HepG2 (cell line): ENCODE results near the gene JHY. TPM values are rescaled to one million over a fixed set of nuclear protein-coding genes. Genes with fewer than 3 reads are reported as not detected.

Source experiments
- ATAC-seq: fragments of 200-7000 bp; cut with Tn5 transposase; 3 replicates; pipeline ENCODE4 v1.9.1; 2020; ENCODE audit warnings: mild to moderate bottlenecking, moderate library complexity
- BruUV-seq: library from RNA; stranded (reverse); fragments of 400-500 nt; replicated peaks from 2 replicates; lab custom pipeline; 2021; lab: Mats Ljungman, UMichigan
- CTCF ChIA-PET: fragments of 300-600 bp; formaldehyde crosslinking; extraction: SDS; loops from one replicate; lab custom pipeline; 2021; ENCODE audit warnings: low total read pairs, inconsistent platforms, low intra/inter-chr PET ratio; lab: Yijun Ruan, JAX
- POLR2A ChIA-PET: fragments of 350-600 bp; sonication (Branson Sonifier 250); formaldehyde crosslinking; loops from one replicate; lab custom pipeline; 2020; ENCODE audit warnings: antibody characterized with exemption, inconsistent platforms; lab: Yijun Ruan, JAX
- DNase-seq: peaks from one replicate; pipeline ENCODE4 v3.0.0-alpha.2; 2015; ENCODE audit warnings: low spot score
- FAIRE-seq: peaks from 3 replicates; lab custom pipeline; 2011; peaks lifted over from hg19 to GRCh38; lab: Jason Lieb, UNC
- H2AFZ ChIP-seq: one replicate; pipeline ENCODE4 v1.6.1; 2011; ENCODE audit warnings: low read length, inconsistent platforms
- H3K27ac ChIP-seq: fragments of 300-600 bp; 3 replicates; pipeline ENCODE4 v1.8.0; 2011; ENCODE audit warnings: mixed run types, mild to moderate bottlenecking, mixed read lengths, low read length, inconsistent platforms; ENCODE audit not compliant: insufficient read depth; ENCODE audit errors: extremely low read length
- H3K27me3 ChIP-seq, 2 experiments: fragments of 200-600 bp in 1 of 2; 2 replicates in 1 of 2; 3 replicates in 1 of 2; pipeline versions ENCODE4 v1.6.0 to v1.8.0; 2011; ENCODE audit warnings: low read length in 2 of 2, mild to moderate bottlenecking in 2 of 2, moderate library complexity in 2 of 2, inconsistent platforms in 1 of 2; ENCODE audit not compliant: insufficient read depth in 2 of 2, control insufficient read depth in 1 of 2
- H3K36me3 ChIP-seq, 2 experiments: fragments of 200-600 bp in 1 of 2; replicated peaks in 1 of 2; 2 replicates in 1 of 2; 3 replicates in 1 of 2; pipeline versions ENCODE4 v1.5.1 to v1.8.0; 2011; ENCODE audit warnings: low read length in 2 of 2, inconsistent platforms in 1 of 2; ENCODE audit not compliant: insufficient read depth in 2 of 2, control insufficient read depth in 1 of 2
- H3K4me1 ChIP-seq: 2 replicates; pipeline ENCODE4 v1.5.1; 2012; ENCODE audit warnings: low read length, inconsistent platforms; ENCODE audit not compliant: insufficient read depth
- H3K4me2 ChIP-seq: 2 replicates; pipeline ENCODE4 v1.6.0; 2011; ENCODE audit warnings: low read depth, low read length, inconsistent platforms
- H3K4me3 ChIP-seq, 3 experiments: fragments of 200-600 bp in 1 of 3; sonication (generic), shearing (Covaris generic) in 1 of 3; replicated peaks in 1 of 3; 2 replicates each; pipeline ENCODE4 v1.5.1; 2011 to 2016; ENCODE audit warnings: low read length in 3 of 3, inconsistent platforms in 2 of 3, low read depth in 2 of 3, mild to moderate bottlenecking in 2 of 3, control low read depth in 1 of 3, mixed read lengths in 1 of 3; ENCODE audit not compliant: insufficient read depth in 1 of 3
- H3K79me2 ChIP-seq: one replicate; pipeline ENCODE4 v1.6.1; 2011; ENCODE audit warnings: low read length, inconsistent platforms; ENCODE audit not compliant: insufficient read depth
- H3K9ac ChIP-seq: 2 replicates; pipeline ENCODE4 v1.6.0; 2011; ENCODE audit warnings: mild to moderate bottlenecking, low read depth, low read length, inconsistent platforms; ENCODE audit not compliant: insufficient read depth
- H3K9me3 ChIP-seq: 2 replicates; pipeline ENCODE4 v1.5.1; 2012; ENCODE audit warnings: mild to moderate bottlenecking, low read length
- H4K20me1 ChIP-seq: 2 replicates; pipeline ENCODE4 v1.6.0; 2011; ENCODE audit warnings: inconsistent platforms, mild to moderate bottlenecking, low read length, moderate library complexity; ENCODE audit not compliant: insufficient read depth
- EHMT2 ChIP-seq: fragments of 200-600 bp; sonication (generic); IDR thresholded peaks from 2 replicates; pipeline ENCODE4 v1.7.0; 2017; ENCODE audit warnings: antibody characterized with exemption, low read depth, low read length, borderline replicate concordance
- MATR3 ChIP-seq: sonication (generic); formaldehyde crosslinking; IDR thresholded peaks from 2 replicates; pipeline ENCODE4 v1.4.0; 2020; ENCODE audit warnings: missing genetic modification reagents
- MTA1 ChIP-seq: sonication (generic); formaldehyde crosslinking; IDR thresholded peaks from 2 replicates; pipeline ENCODE4 v1.4.0; 2020; ENCODE audit warnings: missing genetic modification reagents, mild to moderate bottlenecking, borderline replicate concordance
- MZF1 ChIP-seq: sonication (generic); formaldehyde crosslinking; IDR thresholded peaks from 2 replicates; pipeline ENCODE4 v1.8.1; 2023; ENCODE audit warnings: mild to moderate bottlenecking, missing genetic modification reagents, borderline replicate concordance
- NFYC ChIP-seq: IDR thresholded peaks from 2 replicates; pipeline ENCODE4 v1.6.1; 2016; ENCODE audit warnings: missing genetic modification reagents, missing compliant biosample characterization
- NR2F1 ChIP-seq, 2 experiments: fragments of 450-650 bp in 1 of 2; formaldehyde crosslinking in 1 of 2; IDR thresholded peaks; 2 replicates each; pipeline versions ENCODE4 v1.5.0 to v1.6.1; 2016 to 2020; ENCODE audit warnings: mild to moderate bottlenecking in 1 of 2, missing compliant biosample characterization in 1 of 2, missing genetic modification reagents in 1 of 2, moderate library complexity in 1 of 2
- PRDM4 ChIP-seq: sonication (generic); formaldehyde crosslinking; IDR thresholded peaks from 2 replicates; pipeline ENCODE4 v1.9.0; 2021; ENCODE audit warnings: missing genetic modification reagents, borderline replicate concordance
- PRPF4 ChIP-seq: fragments of 200-400 bp; formaldehyde crosslinking; IDR thresholded peaks from 2 replicates; pipeline ENCODE4 v1.6.1; 2016; ENCODE audit warnings: low read length, low read depth; ENCODE audit not compliant: poor library complexity, severe bottlenecking
- RAD51 ChIP-seq: fragments of 450-650 bp; IDR thresholded peaks from 2 replicates; pipeline ENCODE4 v1.6.1; 2016; ENCODE audit warnings: borderline replicate concordance
- RFXANK ChIP-seq: IDR thresholded peaks from 2 replicates; pipeline ENCODE4 v1.6.1; 2016
- ZNF33B ChIP-seq: sonication (generic); formaldehyde crosslinking; IDR thresholded peaks from 2 replicates; pipeline ENCODE4 v1.5.1; 2020; ENCODE audit warnings: mild to moderate bottlenecking, missing genetic modification reagents
- ZNF607 ChIP-seq: sonication (generic); formaldehyde crosslinking; IDR thresholded peaks from 2 replicates; pipeline ENCODE4 v1.5.1; 2020; ENCODE audit warnings: missing genetic modification reagents, mild to moderate bottlenecking, borderline replicate concordance
- ZNF691 ChIP-seq: sonication (generic); formaldehyde crosslinking; IDR thresholded peaks from 2 replicates; pipeline ENCODE4 v1.4.0; 2020; ENCODE audit warnings: missing genetic modification reagents, low read depth, mild to moderate bottlenecking, borderline replicate concordance
- ZNF713 ChIP-seq: sonication (generic); formaldehyde crosslinking; IDR thresholded peaks from 2 replicates; pipeline ENCODE4 v1.4.0; 2020; ENCODE audit warnings: mild to moderate bottlenecking, missing genetic modification reagents
- WGBS: methylation state at CpG from one replicate; pipeline ENCODE4 v1.1.6; 2017; ENCODE audit warnings: low lambda C conversion rate; 5-methylcytosine and 5-hydroxymethylcytosine counted together
- in situ Hi-C: cut with HindIII; loops from 2 replicates; pipeline ENCODE4 v1.10.0; 2017; ENCODE audit warnings: low pct_unique_long_range_greater_than_20kb; ENCODE audit not compliant: extremely low pct_ligation_motif_present
- intact Hi-C: fragments of 100-400 bp; cut with micrococcal nuclease; formaldehyde crosslinking; loops from one replicate; pipeline ENCODE4 v1.10.0; 2022; ENCODE audit not compliant: unreplicated experiment
- polyA plus RNA-seq, 8 experiments: library from polyadenylated mRNA; depleted of rRNA in 3 of 8; stranded (reverse) in 7 of 8; unstranded in 1 of 8; fragments of >200 nt; fragmentation: Illumina TruSeq in 4 of 8; extraction: Trizol in 4 of 8; gene quantifications; 2 replicates each; pipeline versions ENCODE4 v1.2.1 to v1.2.3, GENCODE V29; 2011 to 2016; ENCODE audit warnings: low read depth in 4 of 8, missing spikeins in 1 of 8, mixed read lengths in 1 of 8; ENCODE audit not compliant: insufficient read depth in 1 of 8
- total RNA-seq, 5 experiments: library from RNA; depleted of rRNA; stranded (reverse); fragments of >200 nt; fragmentation: Illumina TruSeq; extraction: Trizol; gene quantifications; 2 replicates each; pipeline ENCODE4 v1.2.3, GENCODE V29; 2016; ENCODE audit warnings: low read depth in 1 of 5

The JHY gene
- total and polyA plus RNA-seq, 2 of the 13 experiments (the other 11 are each of a cell fraction or from before 2014, with no cell fraction given), result not detected

- no peak for FAIRE-seq
- Histone ChIP-seq H3K4me1 (no peaks in the 10 kb centered on the region), H2AFZ (no peak overlapping the region), H3K9ac (no peak overlapping the region), H4K20me1 (no peaks in the 10 kb centered on the region), H3K4me2 (no peak overlapping the region), H3K27ac (no peak overlapping the region), H3K36me3 (no peaks in the 10 kb centered on the region), H3K79me2 (no peaks in the 10 kb centered on the region), H3K27me3 (peaks cover 3 to 5% of the 10 kb centered on the region in 2 experiments; a peak in 1 of 5 replicates), H3K9me3 (no peaks in the 10 kb centered on the region), H3K4me3 (no peak overlapping the region)
- TF ChIP-seq EHMT2 (no peak), NFYC (no peak), PRDM4 (no peak), NR2F1 (CRISPR knock-in tag; IDR thresholded peaks at IDR 0.05) (no peak), RFXANK (no peak), ZNF33B (CRISPR knock-in tag) (no peak), MZF1 (CRISPR knock-in tag) (no peak), ZNF607 (CRISPR knock-in tag) (no peak), RAD51 (no peak), ZNF713 (CRISPR knock-in tag) (no peak), ZNF691 (no peak), MTA1 (CRISPR knock-in tag) (no peak), PRPF4 (no peak), MATR3 (no peak)
- POLR2A ChIA-PET, result no interaction called here
- no peak for DNase-seq
- ATAC-seq, result no peak
- in situ Hi-C loops (no loop called here), intact Hi-C loops (no loop called here)
- no TSS peak for BruUV-seq
- WGBS, result 43% methylated on average over 13 of the region's 14 CpGs
- CTCF ChIA-PET, result no interaction called here
Measured at GRCh38 chr11:122998727-122999366, 116.3 kb downstream of the JHY start.
